HEK293 (cell line): Measurements from ENCODE around the gene CLDN14.

Experiments
- CTCF ChIP-seq: fragments of 450-650 bp; formaldehyde crosslinking; IDR thresholded peaks from 2 replicates; pipeline ENCODE4 v1.5.1; 2016; ENCODE audit warnings: missing biosample characterization, missing genetic modification characterization
- GLIS1 ChIP-seq: fragments of 450-650 bp; formaldehyde crosslinking; IDR thresholded peaks from 2 replicates; pipeline ENCODE4 v1.5.1; 2016; ENCODE audit warnings: missing biosample characterization, missing genetic modification characterization
- KLF9 ChIP-seq: fragments of 450-650 bp; formaldehyde crosslinking; IDR thresholded peaks from 2 replicates; pipeline ENCODE4 v1.5.1; 2016; ENCODE audit warnings: missing biosample characterization, missing genetic modification characterization, low read depth
- MZF1 ChIP-seq: fragments of 450-650 bp; formaldehyde crosslinking; IDR thresholded peaks from 2 replicates; pipeline ENCODE4 v1.5.1; 2017; ENCODE audit warnings: missing biosample characterization, missing genetic modification characterization, borderline replicate concordance
- SALL2 ChIP-seq: fragments of 450-650 bp; formaldehyde crosslinking; IDR thresholded peaks from 2 replicates; pipeline ENCODE4 v1.5.0; 2017; ENCODE audit warnings: missing biosample characterization, mild to moderate bottlenecking, missing genetic modification characterization, borderline replicate concordance
- TCF7L2 ChIP-seq: IDR thresholded peaks from 2 replicates; pipeline ENCODE4 v1.6.1; 2011; ENCODE audit warnings: low read depth, mild to moderate bottlenecking, inconsistent platforms, low read length, moderate library complexity, borderline replicate concordance
- ZBTB7A ChIP-seq: fragments of 450-650 bp; formaldehyde crosslinking; IDR thresholded peaks from 2 replicates; pipeline ENCODE4 v1.5.1; 2016; ENCODE audit warnings: low read depth, missing biosample characterization, missing genetic modification characterization
- ZNF112 ChIP-seq: fragments of 450-650 bp; formaldehyde crosslinking; IDR thresholded peaks from 2 replicates; pipeline ENCODE4 v1.5.0; 2017; ENCODE audit warnings: missing biosample characterization, missing genetic modification characterization
- ZNF274 ChIP-seq, 2 experiments: fragments of 200-500 bp in 1 of 2; fragments of 450-650 bp in 1 of 2; sonication (Bioruptor generic) in 1 of 2; formaldehyde crosslinking in 1 of 2; IDR thresholded peaks; 2 replicates each; pipeline versions ENCODE4 v1.5.1 to v1.6.1; 2014 to 2016; ENCODE audit warnings: borderline replicate concordance in 1 of 2, inconsistent platforms in 1 of 2, low read length in 1 of 2, missing biosample characterization in 1 of 2, missing genetic modification characterization in 1 of 2
- ZNF555 ChIP-seq: fragments of 450-650 bp; formaldehyde crosslinking; conservative IDR thresholded peaks from 2 replicates; pipeline ENCODE4 v1.5.1; 2017; ENCODE audit warnings: missing biosample characterization, mild to moderate bottlenecking, missing genetic modification characterization, inconsistent platforms
- ZNF677 ChIP-seq: fragments of 450-650 bp; IDR thresholded peaks from 2 replicates; pipeline ENCODE4 v1.5.0; 2018; ENCODE audit warnings: missing biosample characterization, mild to moderate bottlenecking, missing genetic modification characterization, moderate library complexity
- ZNF701 ChIP-seq: fragments of 450-650 bp; formaldehyde crosslinking; IDR thresholded peaks from 2 replicates; pipeline ENCODE4 v1.5.1; 2016; ENCODE audit warnings: missing biosample characterization, missing genetic modification characterization
- ZNF747 ChIP-seq: fragments of 450-650 bp; formaldehyde crosslinking; IDR thresholded peaks from 2 replicates; pipeline ENCODE4 v1.5.1; 2016; ENCODE audit warnings: missing biosample characterization, missing genetic modification characterization
- TF ChIP-seq, protein P1 (sequence below): fragments of 450-650 bp; formaldehyde crosslinking; IDR thresholded peaks from 2 replicates; pipeline ENCODE4 v1.5.1; 2016; ENCODE audit warnings: missing biosample characterization, missing genetic modification characterization

DNA sequence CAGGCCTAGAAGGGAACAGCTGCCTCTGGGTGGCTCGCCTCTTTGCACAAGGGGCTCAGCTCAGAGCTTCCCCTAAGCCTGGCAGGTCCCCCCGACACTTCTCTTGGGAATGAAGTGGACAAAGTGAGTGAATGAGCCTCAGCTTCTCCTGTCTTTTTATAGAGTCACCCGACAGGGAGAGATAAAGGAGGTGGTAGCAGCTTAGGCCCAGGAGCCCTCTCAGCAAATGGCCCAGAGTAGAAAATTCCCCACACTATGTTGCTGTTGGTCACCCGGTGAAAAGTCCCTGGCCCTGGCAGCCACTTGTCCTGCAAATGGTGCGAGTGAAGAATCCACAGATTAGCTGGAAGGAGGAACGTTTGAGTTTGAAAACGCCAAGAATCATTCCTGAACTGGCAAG, 2.4 kb downstream of the CLDN14 start:
- TF ChIP-seq MZF1 (tag by site-specific recombination) (no peak), CTCF (tag by site-specific recombination) (no peak), ZNF701 (no peak), ZBTB7A (tag by site-specific recombination) (no peak), ZNF555 (no peak), TCF7L2 (no peak), SALL2 (tag by site-specific recombination) (no peak), ZNF747 (tag by site-specific recombination) (no peak), ZNF274 (IDR thresholded peaks at IDR 0.05; ENCODE audit: low read length) (no peak), ZNF274 (tag by site-specific recombination; IDR thresholded peaks at IDR 0.05; ENCODE audit: borderline replicate concordance) (no peak), GLIS1 (tag by site-specific recombination) (no peak), ZNF677 (no peak), ZNF112 (tag by site-specific recombination) (no peak), KLF9 (tag by site-specific recombination) (no peak)
- TF ChIP-seq, protein P1, sequence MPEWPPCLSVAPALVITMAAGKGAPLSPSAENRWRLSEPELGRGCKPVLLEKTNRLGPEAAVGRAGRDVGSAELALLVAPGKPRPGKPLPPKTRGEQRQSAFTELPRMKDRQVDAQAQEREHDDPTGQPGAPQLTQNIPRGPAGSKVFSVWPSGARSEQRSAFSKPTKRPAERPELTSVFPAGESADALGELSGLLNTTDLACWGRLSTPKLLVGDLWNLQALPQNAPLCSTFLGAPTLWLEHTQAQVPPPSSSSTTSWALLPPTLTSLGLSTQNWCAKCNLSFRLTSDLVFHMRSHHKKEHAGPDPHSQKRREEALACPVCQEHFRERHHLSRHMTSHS: no peak
